Measurements from ENCODE around the gene ARMCX5.
A peak's percentile ranks its signal among the peaks of the same experiment; 100 is the strongest.

The ARMCX5 gene

GRCh38 chrX:102651242-102652011, 52.1 kb downstream of the ARMCX5 start, which contains the start of gene GPRASP1:
Gene GPRASP1 (plus strand): TSS chrX:102651483. CDS start chrX:102653914, 2,431 bp downstream.
- peak within 1 kb of the TSS; percentile 66 for H3K27ac Mint-ChIP-seq
- H3K27me3 Mint-ChIP-seq = peaks cover 21% of the 10 kb centered on the region
- peaks cover 6% of the 10 kb centered on the region for H3K36me3 Mint-ChIP-seq (ENCODE audit: low read depth)
- peak within 1 kb of the TSS; percentile 85 for H3K4me3 Mint-ChIP-seq
- H3K4me1 Mint-ChIP-seq (ENCODE audit: low read depth) = peaks cover 4% of the 10 kb centered on the region
- intact Hi-C loops (cut with micrococcal nuclease) = loop anchor here (10.0 kb wide), 1 partner anchor 47 kb away; no protein-coding TSS in a partner anchor
- H3K9me3 Mint-ChIP-seq = peaks cover 15% of the 10 kb centered on the region

GRCh38 chrX:102652031-102652688, 52.8 kb downstream of the ARMCX5 start:
- intact Hi-C loops (cut with micrococcal nuclease) = loop anchor here (10.0 kb wide), 1 partner anchor 47 kb away; no protein-coding TSS in a partner anchor
- Mint-ChIP-seq H3K27ac (no peak overlapping the region), H3K9me3 (peaks cover 19% of the 10 kb centered on the region), H3K36me3 (ENCODE audit: low read depth) (peaks cover 6% of the 10 kb centered on the region), H3K4me3 (peak overlapping the region; percentile 54), H3K27me3 (peaks cover 21% of the 10 kb centered on the region), H3K4me1 (ENCODE audit: low read depth) (peaks cover 4% of the 10 kb centered on the region)

All from dendritic cell treated with granulocyte-macrophage colony-stimulating factor and Interleukin-4, amounts not matched to agents 40 ng/mL and 50 ng/mL, for 4 days (primary cell).